ENCODE data around the gene GBF1.
A peak's percentile ranks its signal among the peaks of the same experiment; 100 is the strongest.
"Not testable (repeated sequence)": the region's sequence is repeated elsewhere in the genome, so short reads cannot be mapped to it uniquely, and the experiment has no call there.

GBF1 gene

GRCh38 chr10:102231357-102232318 is 13.7 kb upstream of the GBF1 start:
- peak; percentile 86 for DNase-seq (ENCODE audit: low spot score)

- no peak for DNase-seq (ENCODE audit: low spot score)
Observed at GRCh38 chr10:102233997-102234396, 11.3 kb upstream of the GBF1 start.

GRCh38 chr10:102234888-102235597 is 10.3 kb upstream of the GBF1 start:
- DNase-seq (ENCODE audit: low spot score): no peak

GRCh38 chr10:102235598-102235920 is 9.8 kb upstream of the GBF1 start:
- no peak for DNase-seq (ENCODE audit: low spot score)

- DNase-seq (ENCODE audit: low spot score): no peak
Observed at GRCh38 chr10:102236006-102236405, 9.3 kb upstream of the GBF1 start.

GRCh38 chr10:102237711-102238252 is 7.5 kb upstream of the GBF1 start:
- no peak for DNase-seq (ENCODE audit: low spot score)

- DNase-seq (ENCODE audit: low spot score): no peak
Observed at GRCh38 chr10:102240467-102241031, 4.8 kb upstream of the GBF1 start.

- no peak for DNase-seq (ENCODE audit: low spot score)
Observed at GRCh38 chr10:102241032-102241443, 4.3 kb upstream of the GBF1 start.

GRCh38 chr10:102241444-102242117 is 3.8 kb upstream of the GBF1 start, which contains the start of gene PITX3:
PITX3 (minus strand) TSS chr10:102241512; CDS start chr10:102232080, 9,432 bp downstream.
- peak; percentile 97 for DNase-seq (ENCODE audit: low spot score)

GRCh38 chr10:102242118-102242485 is 3.2 kb upstream of the GBF1 start:
- no peak for DNase-seq (ENCODE audit: low spot score)

GRCh38 chr10:102243309-102243708 is 2.0 kb upstream of the GBF1 start:
- DNase-seq (ENCODE audit: low spot score): no peak

- no peak for DNase-seq (ENCODE audit: low spot score)
Observed at GRCh38 chr10:102245932-102246251, 560 bp downstream of the GBF1 start.

GRCh38 chr10:102246261-102246660 is 929 bp downstream of the GBF1 start:
- DNase-seq (ENCODE audit: low spot score): no peak

GRCh38 chr10:102247734-102248133 is 2.4 kb downstream of the GBF1 start:
- DNase-seq (ENCODE audit: low spot score): no peak

GRCh38 chr10:102252508-102252907 is 7.2 kb downstream of the GBF1 start:
- DNase-seq (ENCODE audit: low spot score): not testable (repeated sequence)

GRCh38 chr10:102254426-102254825 is 9.1 kb downstream of the GBF1 start:
- no peak for DNase-seq (ENCODE audit: low spot score)

GRCh38 chr10:102255404-102255803 is 10.1 kb downstream of the GBF1 start:
- no peak for DNase-seq (ENCODE audit: low spot score)

- no peak for DNase-seq (ENCODE audit: low spot score)
Observed at GRCh38 chr10:102261196-102261595, 15.9 kb downstream of the GBF1 start.

- DNase-seq (ENCODE audit: low spot score): no peak
Observed at GRCh38 chr10:102261842-102262241, 16.5 kb downstream of the GBF1 start.

GRCh38 chr10:102262744-102263370 is 17.5 kb downstream of the GBF1 start:
- DNase-seq (ENCODE audit: low spot score): no peak

GRCh38 chr10:102264371-102264770 is 19.0 kb downstream of the GBF1 start:
- DNase-seq (ENCODE audit: low spot score): no peak

GRCh38 chr10:102266670-102267069 is 21.3 kb downstream of the GBF1 start:
- DNase-seq (ENCODE audit: low spot score): no peak
